H1 (cell line): ENCODE measurements around the gene IQGAP3. TPM values are rescaled to one million over a fixed set of nuclear protein-coding genes. Genes with fewer than 3 reads are reported as not detected.

Source experiments
- ASH2L ChIP-seq: fragments of 200-600, 300-600 bp; sonication (generic); IDR thresholded peaks from one replicate; pipeline ENCODE4 v1.7.1; 2017; ENCODE audit warnings: low read length
- GTF2F1 ChIP-seq: IDR thresholded peaks from 2 replicates; pipeline ENCODE4 v1.6.1; 2012; ENCODE audit warnings: low read depth, low read length, improper control_type of control experiment, borderline replicate concordance
- JUND ChIP-seq: IDR thresholded peaks from 2 replicates; pipeline ENCODE4 v1.6.1; 2011; ENCODE audit warnings: mild to moderate bottlenecking, improper control_type of control experiment, low read length
- SAP30 ChIP-seq: fragments of 300-600 bp; sonication (generic); IDR thresholded peaks from 2 replicates; pipeline ENCODE4 v1.7.1; 2012; ENCODE audit warnings: low read length, moderate library complexity, mild to moderate bottlenecking, inconsistent platforms; ENCODE audit not compliant: insufficient read depth, insufficient replicate concordance
- polyA plus RNA-seq, 7 experiments: library from polyadenylated mRNA; depleted of rRNA in 3 of 7; stranded (reverse) in 5 of 7; unstranded in 2 of 7; fragments of >200 nt in 5 of 7; fragments of 200-250 nt in 2 of 7; gene quantifications; 1 replicate in 5 of 7; 2 replicates in 1 of 7; 4 replicates in 1 of 7; pipeline versions ENCODE4 v1.2.1 to v1.2.3, GENCODE V29; 2011 to 2013; ENCODE audit warnings: missing spikeins in 2 of 7, mixed read lengths in 2 of 7
- total RNA-seq: library from RNA; stranded (reverse); fragmentation: NEBNext Ultra II Directional; extraction: Animal tissue kit (Norgen Biotek cat#: 25700); gene quantifications from 2 replicates; pipeline ENCODE4 v1.2.1, GENCODE V29; 2021
- TF ChIP-seq, protein P1 (sequence below): IDR thresholded peaks from 2 replicates; pipeline ENCODE4 v1.6.1; 2011; ENCODE audit warnings: low read depth, mild to moderate bottlenecking, low read length; ENCODE audit not compliant: insufficient read depth
- TF ChIP-seq, protein P2 (sequence below), 3 experiments: IDR thresholded peaks; 1 replicate in 2 of 3; 2 replicates in 1 of 3; pipeline versions ENCODE4 v1.5.1 to v1.6.1; 2011; ENCODE audit warnings: low read length in 3 of 3, mild to moderate bottlenecking in 3 of 3, inconsistent platforms in 2 of 3, low read depth in 1 of 3, moderate library complexity in 1 of 3; ENCODE audit not compliant: insufficient read depth in 1 of 3; ENCODE audit errors: control extremely low read depth in 1 of 3

Gene IQGAP3
- total and polyA plus RNA-seq, 2 of the 8 experiments (the other 6 are each of a cell fraction or from before 2014, with no cell fraction given), result 14.6 to 22.3 TPM

DNA sequence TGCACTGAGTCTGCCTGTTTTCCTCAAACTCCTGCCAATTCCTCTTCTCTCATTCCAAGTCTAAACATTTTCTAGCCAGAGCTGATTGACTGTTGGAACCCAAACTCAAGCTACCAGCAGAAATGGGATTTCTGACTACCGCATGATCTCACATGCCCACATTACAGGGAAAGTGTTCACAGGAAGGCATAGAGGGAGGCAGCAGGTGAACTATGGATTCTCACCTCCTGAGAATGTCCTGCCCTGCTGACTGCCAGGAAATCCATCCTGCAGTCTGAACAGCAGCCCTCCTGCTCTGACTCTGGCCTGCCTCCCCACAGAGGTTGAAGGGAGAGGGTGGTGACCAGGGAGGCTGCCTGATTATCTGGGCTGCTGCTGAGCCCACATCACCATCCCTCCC lies 22.5 kb downstream of the IQGAP3 start (continued):
- TF ChIP-seq, protein P1, sequence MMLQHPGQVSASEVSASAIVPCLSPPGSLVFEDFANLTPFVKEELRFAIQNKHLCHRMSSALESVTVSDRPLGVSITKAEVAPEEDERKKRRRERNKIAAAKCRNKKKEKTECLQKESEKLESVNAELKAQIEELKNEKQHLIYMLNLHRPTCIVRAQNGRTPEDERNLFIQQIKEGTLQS, result no peak
- no peak for TF ChIP-seq GTF2F1
- TF ChIP-seq, protein P2, sequence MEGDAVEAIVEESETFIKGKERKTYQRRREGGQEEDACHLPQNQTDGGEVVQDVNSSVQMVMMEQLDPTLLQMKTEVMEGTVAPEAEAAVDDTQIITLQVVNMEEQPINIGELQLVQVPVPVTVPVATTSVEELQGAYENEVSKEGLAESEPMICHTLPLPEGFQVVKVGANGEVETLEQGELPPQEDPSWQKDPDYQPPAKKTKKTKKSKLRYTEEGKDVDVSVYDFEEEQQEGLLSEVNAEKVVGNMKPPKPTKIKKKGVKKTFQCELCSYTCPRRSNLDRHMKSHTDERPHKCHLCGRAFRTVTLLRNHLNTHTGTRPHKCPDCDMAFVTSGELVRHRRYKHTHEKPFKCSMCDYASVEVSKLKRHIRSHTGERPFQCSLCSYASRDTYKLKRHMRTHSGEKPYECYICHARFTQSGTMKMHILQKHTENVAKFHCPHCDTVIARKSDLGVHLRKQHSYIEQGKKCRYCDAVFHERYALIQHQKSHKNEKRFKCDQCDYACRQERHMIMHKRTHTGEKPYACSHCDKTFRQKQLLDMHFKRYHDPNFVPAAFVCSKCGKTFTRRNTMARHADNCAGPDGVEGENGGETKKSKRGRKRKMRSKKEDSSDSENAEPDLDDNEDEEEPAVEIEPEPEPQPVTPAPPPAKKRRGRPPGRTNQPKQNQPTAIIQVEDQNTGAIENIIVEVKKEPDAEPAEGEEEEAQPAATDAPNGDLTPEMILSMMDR (IDR thresholded peaks at IDR 0.05; ENCODE audit: control extremely low read depth in 1 of 3, insufficient read depth in 1 of 3, low read depth in 1 of 3, low read length in 3 of 3), result no peak
- TF ChIP-seq SAP30, result no peak
- no peak for TF ChIP-seq ASH2L
- TF ChIP-seq JUND, result no peak
